H9 (cell line): ENCODE results near the gene DDX11. TPM values are rescaled to one million over a fixed set of nuclear protein-coding genes. Genes with fewer than 3 reads are reported as not detected.
A peak's percentile ranks its signal among the peaks of the same experiment; 100 is the strongest.
"Not testable (repeated sequence)": the region's sequence is repeated elsewhere in the genome, so short reads cannot be mapped to it uniquely, and the experiment has no call there.

Experiments used
- DNase-seq: peaks from one replicate; pipeline ENCODE4 v3.0.0-alpha.2; 2017
- H2AFZ ChIP-seq: one replicate; pipeline ENCODE4 v1.6.1; 2013; ENCODE audit warnings: mild to moderate bottlenecking, low read length, control low read depth, moderate library complexity
- H2AK5ac ChIP-seq: 2 replicates; pipeline ENCODE4 v1.6.1; 2013; ENCODE audit warnings: low read length, control low read depth, mixed read lengths; ENCODE audit not compliant: insufficient read length
- H2BK120ac ChIP-seq: one replicate; pipeline ENCODE4 v1.6.1; 2013; ENCODE audit warnings: low read depth, mild to moderate bottlenecking, low read length, control low read depth, inconsistent platforms; ENCODE audit not compliant: poor library complexity, severe bottlenecking
- H2BK12ac ChIP-seq: 2 replicates; pipeline ENCODE4 v1.6.1; 2013; ENCODE audit warnings: low read length, control low read depth, mixed read lengths, low read depth; ENCODE audit not compliant: insufficient read length
- H2BK15ac ChIP-seq: 2 replicates; pipeline ENCODE4 v1.6.1; 2013; ENCODE audit warnings: low read depth, low read length, control low read depth
- H2BK20ac ChIP-seq: one replicate; pipeline ENCODE4 v1.6.1; 2013; ENCODE audit warnings: low read depth, mild to moderate bottlenecking, low read length, control low read depth, inconsistent platforms; ENCODE audit not compliant: poor library complexity, severe bottlenecking
- H2BK5ac ChIP-seq: 2 replicates; pipeline ENCODE4 v1.6.1; 2013; ENCODE audit warnings: low read length, control low read depth, mixed read lengths; ENCODE audit not compliant: insufficient read length
- H3K14ac ChIP-seq: 2 replicates; pipeline ENCODE4 v1.6.1; 2013; ENCODE audit warnings: low read length, control low read depth; ENCODE audit not compliant: insufficient read depth
- H3K18ac ChIP-seq: 2 replicates; pipeline ENCODE4 v1.6.1; 2013; ENCODE audit warnings: low read depth, mild to moderate bottlenecking, mixed read lengths, low read length, control low read depth; ENCODE audit not compliant: insufficient read length
- H3K23ac ChIP-seq: 2 replicates; pipeline ENCODE4 v1.6.1; 2013; ENCODE audit warnings: low read length, control low read depth, mixed read lengths, low read depth; ENCODE audit not compliant: insufficient read length
- H3K23me2 ChIP-seq: 2 replicates; pipeline ENCODE4 v1.6.1; 2013; ENCODE audit warnings: low read depth, mild to moderate bottlenecking, mixed read lengths, low read length, control low read depth; ENCODE audit not compliant: insufficient read length, poor library complexity, severe bottlenecking
- H3K27ac ChIP-seq: 2 replicates; pipeline ENCODE4 v1.5.1; 2013; ENCODE audit warnings: low read length, control low read depth, mixed read lengths, low read depth; ENCODE audit not compliant: insufficient read length
- H3K27me3 ChIP-seq: 2 replicates; pipeline ENCODE4 v1.6.1; 2013; ENCODE audit warnings: low read length, control low read depth, inconsistent platforms; ENCODE audit not compliant: insufficient read depth
- H3K4ac ChIP-seq: 2 replicates; pipeline ENCODE4 v1.6.1; 2013; ENCODE audit warnings: low read depth, mild to moderate bottlenecking, control low read depth, inconsistent platforms, low read length, moderate library complexity
- H3K4me1 ChIP-seq: 2 replicates; pipeline ENCODE4 v1.6.1; 2013; ENCODE audit warnings: low read length, control low read depth, inconsistent platforms; ENCODE audit not compliant: insufficient read depth
- H3K4me2 ChIP-seq: 2 replicates; pipeline ENCODE4 v1.6.1; 2013; ENCODE audit warnings: low read length, control low read depth, mixed read lengths; ENCODE audit not compliant: insufficient read length, insufficient read depth
- H3K56ac ChIP-seq: 2 replicates; pipeline ENCODE4 v1.6.1; 2013; ENCODE audit warnings: low read depth, mild to moderate bottlenecking, mixed read lengths, low read length, control low read depth; ENCODE audit not compliant: insufficient read length
- H3K79me1 ChIP-seq: 2 replicates; pipeline ENCODE4 v1.6.1; 2013; ENCODE audit warnings: low read depth, mild to moderate bottlenecking, moderate library complexity, low read length, control low read depth, inconsistent platforms; ENCODE audit not compliant: insufficient read depth, poor library complexity, severe bottlenecking
- H3K79me2 ChIP-seq: 2 replicates; pipeline ENCODE4 v1.6.1; 2013; ENCODE audit warnings: low read length, control low read depth, inconsistent platforms; ENCODE audit not compliant: insufficient read depth
- H3K9ac ChIP-seq: 2 replicates; pipeline ENCODE4 v1.6.1; 2013; ENCODE audit warnings: low read length, control low read depth, mixed read lengths; ENCODE audit not compliant: insufficient read length; ENCODE audit errors: extremely low read depth
- H3K9me3 ChIP-seq: one replicate; pipeline ENCODE4 v1.6.1; 2013; ENCODE audit warnings: low read depth, low read length, inconsistent platforms; ENCODE audit not compliant: control insufficient read depth
- H3T11ph ChIP-seq: one replicate; pipeline ENCODE4 v1.6.1; 2013; ENCODE audit warnings: mild to moderate bottlenecking, low read length, control low read depth, inconsistent platforms
- H4K20me1 ChIP-seq: one replicate; pipeline ENCODE4 v1.6.1; 2013; ENCODE audit not compliant: control insufficient read depth, insufficient read length, insufficient read depth
- H4K5ac ChIP-seq: 2 replicates; pipeline ENCODE4 v1.6.1; 2013; ENCODE audit warnings: low read depth, mild to moderate bottlenecking, mixed read lengths, low read length, control low read depth; ENCODE audit not compliant: insufficient read length
- H4K8ac ChIP-seq: replicated peaks from 2 replicates; pipeline ENCODE4 v1.6.1; 2013; ENCODE audit warnings: low read length, control low read depth, mixed read lengths, low read depth; ENCODE audit not compliant: insufficient read length
- H4K91ac ChIP-seq: 2 replicates; pipeline ENCODE4 v1.6.1; 2013; ENCODE audit warnings: low read depth, mild to moderate bottlenecking, moderate library complexity, mixed read lengths, low read length, control low read depth; ENCODE audit not compliant: insufficient read length
- H3K27ac Mint-ChIP-seq, 3 experiments: 2 replicates in 2 of 3; 3 replicates in 1 of 3; pipeline ENCODE4 v1.8.0; 2020 to 2021; ENCODE audit warnings: mixed read lengths in 3 of 3, mild to moderate bottlenecking in 1 of 3, moderate library complexity in 1 of 3
- H3K27me3 Mint-ChIP-seq: 2 replicates; pipeline ENCODE4 v1.8.0; 2021; ENCODE audit warnings: low read depth, mild to moderate bottlenecking, moderate library complexity, mixed read lengths
- H3K36me3 Mint-ChIP-seq, 3 experiments: 2 replicates in 2 of 3; 3 replicates in 1 of 3; pipeline ENCODE4 v1.8.0; 2020 to 2021; ENCODE audit warnings: low read depth in 3 of 3, mixed read lengths in 3 of 3; ENCODE audit not compliant: insufficient read depth in 1 of 3
- H3K4me1 Mint-ChIP-seq, 2 experiments: 2 replicates each; pipeline ENCODE4 v1.8.0; 2020; ENCODE audit warnings: mixed read lengths in 2 of 2
- H3K4me3 Mint-ChIP-seq, 2 experiments: 2 replicates in 1 of 2; 3 replicates in 1 of 2; pipeline ENCODE4 v1.8.0; 2020 to 2021; ENCODE audit warnings: mild to moderate bottlenecking in 2 of 2, mixed read lengths in 2 of 2, moderate library complexity in 1 of 2
- H3K9me3 Mint-ChIP-seq, 2 experiments: 2 replicates in 1 of 2; 3 replicates in 1 of 2; pipeline ENCODE4 v1.8.0; 2020; ENCODE audit warnings: mild to moderate bottlenecking in 2 of 2, mixed read lengths in 2 of 2, moderate library complexity in 1 of 2
- WGBS: extraction: QIAGEN DNeasy Blood & Tissue Kit; methylation state at CpG from one replicate; pipeline ENCODE4 v1.1.7; 2013; ENCODE audit warnings: missing lambda C conversion rate, low lambda C conversion rate, mixed read lengths; ENCODE audit not compliant: insufficient read length; ENCODE audit errors: extremely low coverage; 5-methylcytosine and 5-hydroxymethylcytosine counted together
- total RNA-seq: library from RNA; stranded (reverse); gene quantifications from 2 replicates; pipeline ENCODE4 v1.2.1, GENCODE V29; 2021

The DDX11 gene
- total RNA-seq, 1 experiment from 2014 or later: 183 TPM

DNA sequence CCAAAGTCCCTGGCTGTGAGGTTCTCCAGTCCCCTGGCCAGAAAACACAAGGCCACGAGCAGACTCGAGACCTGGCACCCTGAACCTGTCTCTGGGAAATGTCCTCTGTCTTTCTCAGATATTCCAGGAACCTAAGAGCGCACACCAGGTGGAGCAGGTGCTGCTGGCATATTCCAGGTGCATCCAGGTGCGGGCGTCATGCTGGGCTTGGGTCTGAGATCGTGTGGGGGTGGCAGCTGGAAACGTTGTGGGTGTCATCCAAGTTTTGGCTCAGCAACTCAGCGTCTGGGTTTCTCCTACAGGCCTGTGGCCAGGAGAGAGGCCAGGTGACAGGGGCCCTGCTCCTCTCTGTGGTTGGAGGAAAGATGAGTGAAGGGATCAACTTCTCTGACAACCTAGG lies 28.5 kb downstream of the DDX11 start:
- H3K9me3 Mint-ChIP-seq: not testable (repeated sequence)

GRCh38 chr12:31102596-31102995 lies 28.9 kb downstream of the DDX11 start:
- not testable (repeated sequence) for H3K18ac ChIP-seq

More for the DNA sequence above, 28.5 kb downstream of the DDX11 start:
- H2BK12ac ChIP-seq, H3K9ac ChIP-seq, H3K27me3 ChIP-seq, H3K9me3 ChIP-seq, H3T11ph ChIP-seq, H3K27ac Mint-ChIP-seq, H2AK5ac ChIP-seq, H3K18ac ChIP-seq, H2BK20ac ChIP-seq, H2BK15ac ChIP-seq, H3K4me1 Mint-ChIP-seq, H3K56ac ChIP-seq, H3K23ac ChIP-seq, H3K4me3 Mint-ChIP-seq, H3K14ac ChIP-seq, H3K27me3 Mint-ChIP-seq, H4K8ac ChIP-seq, H3K27ac ChIP-seq, H3K4ac ChIP-seq, H4K20me1 ChIP-seq, H2AFZ ChIP-seq, H3K4me1 ChIP-seq, H4K91ac ChIP-seq, H3K79me2 ChIP-seq, H3K79me1 ChIP-seq, H2BK5ac ChIP-seq, H2BK120ac ChIP-seq, H3K23me2 ChIP-seq, H4K5ac ChIP-seq, H3K4me2 ChIP-seq: not testable (repeated sequence)
- WGBS: no CpG with 5 or more reads among the region's 8 CpGs
- H3K36me3 Mint-ChIP-seq: peaks cover 27 to 59% (median 52%) of the 10 kb centered on the region in 3 experiments
- DNase-seq: peak; percentile 23

More at GRCh38 chr12:31102596-31102995, 28.9 kb downstream of the DDX11 start:
- H3K4me1 ChIP-seq, H3K27ac Mint-ChIP-seq, H3K14ac ChIP-seq, H3K23ac ChIP-seq, H3K79me2 ChIP-seq, H4K8ac ChIP-seq, H2AK5ac ChIP-seq, H2AFZ ChIP-seq, H4K20me1 ChIP-seq, H3K23me2 ChIP-seq, H3K4ac ChIP-seq, H3K4me3 Mint-ChIP-seq, H2BK15ac ChIP-seq, H3K56ac ChIP-seq, H4K5ac ChIP-seq, H3K79me1 ChIP-seq, H3K27me3 ChIP-seq, H3K4me1 Mint-ChIP-seq, H3T11ph ChIP-seq, H3K9me3 Mint-ChIP-seq, H4K91ac ChIP-seq, H2BK5ac ChIP-seq, H3K4me2 ChIP-seq, H3K9me3 ChIP-seq, H3K9ac ChIP-seq, H3K27me3 Mint-ChIP-seq, H3K27ac ChIP-seq, H2BK20ac ChIP-seq, H2BK12ac ChIP-seq, H2BK120ac ChIP-seq: not testable (repeated sequence)
- peaks cover 27 to 57% (median 51%) of the 10 kb centered on the region in 3 experiments for H3K36me3 Mint-ChIP-seq
- DNase-seq: peak; percentile 20
- WGBS: no CpG with 5 or more reads among the region's 9 CpGs
